ENCODE results near the gene SLC31A2. TPM values are rescaled to one million over a fixed set of nuclear protein-coding genes. Genes with fewer than 3 reads are reported as not detected.
A peak's percentile ranks its signal among the peaks of the same experiment; 100 is the strongest.

Gene SLC31A2
- total and polyA plus RNA-seq, 4 experiments from 2014 or later, result 5.3 to 8.7 (median 6.5) TPM

DNA sequence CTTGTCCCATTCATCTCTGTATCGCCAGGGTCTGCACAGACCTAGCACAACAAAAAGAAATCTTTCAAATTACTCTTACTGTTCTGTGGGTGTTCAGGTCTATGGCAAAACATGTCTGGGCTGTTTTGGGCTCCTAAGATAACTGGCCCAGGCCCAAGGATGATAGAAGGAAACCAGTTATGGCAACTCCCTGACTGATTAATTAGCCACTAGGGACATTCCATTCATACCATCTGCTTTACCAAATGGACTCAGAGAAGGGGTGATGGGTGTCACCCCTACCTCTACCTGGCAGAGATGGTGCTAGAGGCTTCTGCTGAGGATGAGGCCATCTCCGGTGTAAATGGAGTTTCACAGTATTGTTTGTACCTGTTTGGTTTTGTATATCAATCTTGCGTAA, 1.9 kb downstream of the SLC31A2 start:
- Mint-ChIP-seq H3K9me3 (peaks cover 0 to 3% (median 0%) of the 10 kb centered on the region in 8 donors), H3K4me1 (peaks cover 17 to 51% (median 40%) of the 10 kb centered on the region in 4 donors), H3K27me3 (no peaks in the 10 kb centered on the region), H3K27ac (peak overlapping the region in 4 of 7 donors; percentile 55 to 89 (median 72)), H3K36me3 (peaks cover 0 to 1% of the 10 kb centered on the region in 2 donors), H3K4me3 (peak overlapping the region; percentile 47 to 87 (median 84))
- POLR2A ChIA-PET (ENCODE audit: partially characterized antibody), result interaction anchor here (1.7 kb wide), 1 partner anchor 14 kb away, joined by 3 read pairs; no protein-coding TSS in a partner anchor
- H3K27me3 ChIP-seq (ENCODE audit: insufficient read depth, low read length), result no peaks in the 10 kb centered on the region
- intact Hi-C loops (cut with micrococcal nuclease), result no loop called here
- H3K4me1 ChIP-seq (ENCODE audit: insufficient read depth, low read length), result peaks cover 38% of the 10 kb centered on the region
- no peak overlapping the region for H3K4me3 ChIP-seq (ENCODE audit: low read length in 2 of 2)
- DNase-seq, result no peak
- H3K9me3 ChIP-seq (ENCODE audit: control insufficient read depth in 1 of 2, low read length in 2 of 2), result no peaks in the 10 kb centered on the region
- no peaks in the 10 kb centered on the region for H3K36me3 ChIP-seq (ENCODE audit: insufficient read depth, low read length)
- CTCF ChIA-PET (ENCODE audit: partially characterized antibody), result interaction anchor here (2.2 to 3.6 kb wide), 2 partner anchors 10 to 17 kb away, joined by 5 to 12 read pairs; no protein-coding TSS in a partner anchor
- H3K27ac ChIP-seq (ENCODE audit: low read depth, low read length), result no peak overlapping the region

DNA sequence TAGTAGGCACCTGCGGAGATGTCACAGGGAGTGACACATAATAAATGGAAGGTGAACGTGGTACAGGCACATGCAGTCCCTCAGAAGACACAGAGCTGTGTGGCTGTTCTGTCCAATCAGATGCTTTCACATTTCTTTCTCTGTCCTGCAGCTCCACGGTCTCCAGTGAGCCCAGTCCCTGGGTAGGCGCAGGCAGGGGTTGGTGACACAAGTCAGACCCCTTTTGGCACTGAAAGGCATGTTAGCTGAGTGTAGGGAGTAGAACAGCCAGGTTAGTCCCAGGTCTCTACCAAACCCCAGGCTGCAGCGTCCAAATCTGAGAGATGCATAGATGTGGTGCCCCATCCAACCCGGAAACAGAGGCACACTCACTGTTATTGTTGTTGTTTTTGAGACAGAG, 2.8 kb downstream of the SLC31A2 start:
- Histone ChIP-seq H3K36me3 (ENCODE audit: insufficient read depth, low read length) (no peaks in the 10 kb centered on the region), H3K9me3 (ENCODE audit: control insufficient read depth in 1 of 2, low read length in 2 of 2) (no peaks in the 10 kb centered on the region), H3K4me1 (ENCODE audit: insufficient read depth, low read length) (peaks cover 38% of the 10 kb centered on the region), H3K27ac (ENCODE audit: low read depth, low read length) (no peak overlapping the region), H3K4me3 (ENCODE audit: low read length in 2 of 2) (no peak overlapping the region), H3K27me3 (ENCODE audit: insufficient read depth, low read length) (no peaks in the 10 kb centered on the region)
- ChIA-PET POLR2A (ENCODE audit: partially characterized antibody) (no interaction called here), CTCF (ENCODE audit: partially characterized antibody) (interaction anchor here (1.5 to 3.6 kb wide), 2 partner anchors 9 to 41 kb away, joined by 7 to 12 read pairs; no protein-coding TSS in a partner anchor)
- intact Hi-C loops (cut with micrococcal nuclease), result no loop called here
- no peak for DNase-seq
- Mint-ChIP-seq H3K4me1 (peaks cover 19 to 51% (median 40%) of the 10 kb centered on the region in 4 donors), H3K9me3 (peaks cover 0 to 3% (median 0%) of the 10 kb centered on the region in 8 donors), H3K27me3 (no peaks in the 10 kb centered on the region), H3K36me3 (peaks cover 0 to 5% of the 10 kb centered on the region in 2 donors), H3K27ac (peak overlapping the region in 2 of 7 donors; percentile 3 to 79), H3K4me3 (no peak overlapping the region)

DNA sequence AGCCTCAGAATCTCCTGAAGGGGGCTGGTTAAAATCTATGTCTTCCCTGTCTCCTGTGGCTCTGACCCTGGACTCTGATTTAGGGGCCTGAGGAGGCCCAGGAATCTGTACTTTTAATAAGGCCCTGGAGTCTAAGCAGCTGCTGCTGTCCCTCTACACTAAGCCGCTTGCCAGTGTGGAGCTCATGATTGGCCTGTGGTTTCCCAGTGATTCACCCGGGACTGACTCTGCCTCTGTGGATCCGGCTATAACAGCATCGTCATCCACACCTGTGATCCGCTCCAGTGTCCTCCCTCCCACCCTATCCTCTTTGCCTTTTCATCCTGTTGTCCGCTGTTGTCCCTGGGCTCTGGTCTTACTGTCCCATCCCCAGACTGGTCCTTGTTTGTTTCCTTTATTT, 3.7 kb downstream of the SLC31A2 start:
- Histone ChIP-seq H3K27ac (ENCODE audit: low read depth, low read length) (no peak overlapping the region), H3K36me3 (ENCODE audit: insufficient read depth, low read length) (no peaks in the 10 kb centered on the region), H3K4me1 (ENCODE audit: insufficient read depth, low read length) (peaks cover 38% of the 10 kb centered on the region), H3K4me3 (ENCODE audit: low read length in 2 of 2) (no peak overlapping the region), H3K9me3 (ENCODE audit: control insufficient read depth in 1 of 2, low read length in 2 of 2) (no peaks in the 10 kb centered on the region), H3K27me3 (ENCODE audit: insufficient read depth, low read length) (no peaks in the 10 kb centered on the region)
- intact Hi-C loops (cut with micrococcal nuclease), result no loop called here
- Mint-ChIP-seq H3K27ac (peak overlapping the region in 3 of 7 donors; percentile 29 to 76 (median 49)), H3K9me3 (peaks cover 0 to 3% (median 0%) of the 10 kb centered on the region in 8 donors), H3K27me3 (no peaks in the 10 kb centered on the region), H3K4me1 (peaks cover 19 to 51% (median 40%) of the 10 kb centered on the region in 4 donors), H3K36me3 (peaks cover 5 to 9% of the 10 kb centered on the region in 2 donors), H3K4me3 (no peak overlapping the region)
- DNase-seq, result no peak
- CTCF ChIA-PET (ENCODE audit: partially characterized antibody), result interaction anchor here (1.3 to 1.5 kb wide), 2 partner anchors 9 to 42 kb away, joined by 3 to 7 read pairs; no protein-coding TSS in a partner anchor
- POLR2A ChIA-PET (ENCODE audit: partially characterized antibody), result no interaction called here

DNA sequence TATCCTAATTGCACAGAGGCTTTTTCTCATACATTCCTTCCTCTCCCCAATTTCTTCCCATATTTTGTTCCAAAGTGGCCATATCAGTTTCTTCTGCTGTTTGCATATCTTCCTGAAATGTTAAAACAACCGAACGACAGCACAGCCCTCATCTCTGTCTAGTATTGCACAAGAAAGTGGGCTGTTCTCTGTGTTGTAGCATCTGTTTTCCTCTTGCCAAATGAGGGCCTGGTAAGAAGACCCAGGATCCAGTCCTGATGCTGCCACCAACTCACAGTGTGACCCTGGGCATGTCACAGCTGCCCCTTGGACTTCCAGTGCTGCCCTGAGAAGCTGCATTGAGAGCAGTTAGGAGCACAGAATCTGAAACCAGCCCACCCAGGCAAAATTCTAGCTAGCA, 4.1 kb downstream of the SLC31A2 start:
- H3K36me3 ChIP-seq (ENCODE audit: insufficient read depth, low read length), result no peaks in the 10 kb centered on the region
- peak overlapping the region in 6 of 7 donors; percentile 1 to 82 (median 57) for H3K27ac Mint-ChIP-seq
- ChIA-PET POLR2A (ENCODE audit: partially characterized antibody) (no interaction called here), CTCF (ENCODE audit: partially characterized antibody) (interaction anchor here (1.3 kb wide), 1 partner anchor 9 kb away, joined by 3 read pairs; no protein-coding TSS in a partner anchor)
- peaks cover 5 to 13% of the 10 kb centered on the region in 2 donors for H3K36me3 Mint-ChIP-seq
- no peak for DNase-seq
- H3K27me3 Mint-ChIP-seq, result no peaks in the 10 kb centered on the region
- H3K4me1 ChIP-seq (ENCODE audit: insufficient read depth, low read length), result peaks cover 38% of the 10 kb centered on the region
- H3K4me1 Mint-ChIP-seq, result peaks cover 19 to 51% (median 40%) of the 10 kb centered on the region in 4 donors
- H3K9me3 Mint-ChIP-seq, result peaks cover 0 to 3% (median 0%) of the 10 kb centered on the region in 8 donors
- H3K4me3 ChIP-seq (ENCODE audit: low read length in 2 of 2), result no peak overlapping the region
- no peak overlapping the region for H3K27ac ChIP-seq (ENCODE audit: low read depth, low read length)
- no peaks in the 10 kb centered on the region for H3K9me3 ChIP-seq (ENCODE audit: control insufficient read depth in 1 of 2, low read length in 2 of 2)
- no peak overlapping the region for H3K4me3 Mint-ChIP-seq
- H3K27me3 ChIP-seq (ENCODE audit: insufficient read depth, low read length), result no peaks in the 10 kb centered on the region
- intact Hi-C loops (cut with micrococcal nuclease), result no loop called here

DNA sequence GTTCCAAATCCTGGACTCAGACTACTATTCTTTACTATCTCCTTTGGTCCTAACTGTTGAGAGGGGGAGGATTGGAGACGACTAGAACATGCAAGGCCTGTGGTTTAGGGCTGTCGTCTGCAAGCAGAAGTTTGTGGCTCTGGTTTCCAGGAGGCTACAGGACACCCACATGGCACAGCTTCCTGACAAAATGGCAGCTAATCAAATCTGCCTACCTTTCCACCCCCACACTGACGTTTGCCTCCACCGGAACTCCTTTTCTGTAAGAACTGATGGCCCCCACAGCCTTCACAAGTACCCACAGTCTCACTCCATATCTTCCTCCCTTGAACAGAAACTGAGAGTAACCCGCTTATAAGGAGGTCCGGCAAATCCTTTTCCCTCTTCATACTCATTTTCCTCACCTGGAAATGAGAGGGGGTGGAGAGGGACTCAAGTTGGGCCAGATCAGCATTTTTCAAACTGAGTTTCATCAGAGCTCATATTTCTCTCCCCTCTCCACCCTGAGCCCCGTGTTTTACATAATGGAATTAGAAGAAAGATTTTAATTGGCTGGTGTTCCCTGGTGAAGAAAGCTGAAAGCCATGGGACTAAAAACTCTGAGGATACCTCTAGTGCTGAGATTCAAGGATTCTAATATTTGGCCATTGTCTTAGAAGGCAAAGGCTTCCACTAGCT, 5.2 kb downstream of the SLC31A2 start:
- Histone ChIP-seq H3K27ac (ENCODE audit: low read depth, low read length) (peak overlapping the region; percentile 2), H3K36me3 (ENCODE audit: insufficient read depth, low read length) (no peaks in the 10 kb centered on the region), H3K4me1 (ENCODE audit: insufficient read depth, low read length) (peaks cover 32% of the 10 kb centered on the region), H3K4me3 (ENCODE audit: low read length in 2 of 2) (no peak overlapping the region), H3K9me3 (ENCODE audit: control insufficient read depth in 1 of 2, low read length in 2 of 2) (no peaks in the 10 kb centered on the region), H3K27me3 (ENCODE audit: insufficient read depth, low read length) (no peaks in the 10 kb centered on the region)
- POLR2A ChIA-PET (ENCODE audit: partially characterized antibody), result interaction anchor here (0.6 kb wide), 1 partner anchor 1208 kb away, joined by 3 read pairs; no protein-coding TSS in a partner anchor
- Mint-ChIP-seq H3K4me1 (peaks cover 18 to 46% (median 36%) of the 10 kb centered on the region in 4 donors), H3K27ac (peak overlapping the region; percentile 58 to 93 (median 76)), H3K9me3 (peaks cover 0 to 3% (median 0%) of the 10 kb centered on the region in 8 donors), H3K36me3 (peaks cover 5 to 18% of the 10 kb centered on the region in 2 donors), H3K4me3 (peak overlapping the region in 6 of 8 donors; percentile 10 to 84 (median 54)), H3K27me3 (no peaks in the 10 kb centered on the region)
- intact Hi-C loops (cut with micrococcal nuclease), result no loop called here
- CTCF ChIA-PET (ENCODE audit: partially characterized antibody), result interaction anchor here (1.1 to 1.8 kb wide), 2 partner anchors 44 to 45 kb away, joined by 3 to 5 read pairs; no protein-coding TSS in a partner anchor
- peak; percentile 15 to 66 (median 42) for DNase-seq

DNA sequence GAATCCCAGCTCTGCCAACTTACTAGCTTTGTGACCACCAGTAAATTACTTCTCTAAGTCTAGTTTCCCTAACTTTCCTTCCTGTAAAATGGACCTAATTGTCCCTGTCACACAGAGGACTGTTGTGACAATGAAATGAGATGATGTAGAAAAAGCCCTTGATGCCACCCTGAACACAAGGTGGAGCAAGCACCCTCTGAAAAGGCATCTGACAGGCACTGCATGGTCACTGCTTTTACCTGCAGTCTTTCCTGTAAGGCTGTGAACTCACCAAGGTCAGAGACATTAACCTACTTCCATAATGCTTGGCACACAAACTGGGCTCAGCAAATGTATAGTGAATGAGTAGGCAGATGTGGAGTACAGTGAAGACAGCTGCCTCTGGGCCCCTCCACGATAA, 6.1 kb downstream of the SLC31A2 start:
- Histone ChIP-seq H3K4me3 (ENCODE audit: low read length in 2 of 2) (no peak overlapping the region), H3K36me3 (ENCODE audit: insufficient read depth, low read length) (no peaks in the 10 kb centered on the region), H3K9me3 (ENCODE audit: control insufficient read depth in 1 of 2, low read length in 2 of 2) (no peaks in the 10 kb centered on the region), H3K27me3 (ENCODE audit: insufficient read depth, low read length) (no peaks in the 10 kb centered on the region), H3K27ac (ENCODE audit: low read depth, low read length) (no peak overlapping the region), H3K4me1 (ENCODE audit: insufficient read depth, low read length) (peaks cover 26% of the 10 kb centered on the region)
- CTCF ChIA-PET (ENCODE audit: partially characterized antibody), result interaction anchor here (1.1 to 1.8 kb wide), 2 partner anchors 44 to 46 kb away, joined by 3 to 5 read pairs; no protein-coding TSS in a partner anchor
- Mint-ChIP-seq H3K4me3 (no peak overlapping the region), H3K36me3 (peaks cover 6 to 25% of the 10 kb centered on the region in 2 donors), H3K27me3 (no peaks in the 10 kb centered on the region), H3K27ac (peak overlapping the region in 5 of 7 donors; percentile 28 to 87 (median 53)), H3K4me1 (peaks cover 15 to 41% (median 32%) of the 10 kb centered on the region in 4 donors), H3K9me3 (no peaks in the 10 kb centered on the region)
- intact Hi-C loops (cut with micrococcal nuclease), result no loop called here
- DNase-seq, result no peak
- POLR2A ChIA-PET (ENCODE audit: partially characterized antibody), result no interaction called here

DNA sequence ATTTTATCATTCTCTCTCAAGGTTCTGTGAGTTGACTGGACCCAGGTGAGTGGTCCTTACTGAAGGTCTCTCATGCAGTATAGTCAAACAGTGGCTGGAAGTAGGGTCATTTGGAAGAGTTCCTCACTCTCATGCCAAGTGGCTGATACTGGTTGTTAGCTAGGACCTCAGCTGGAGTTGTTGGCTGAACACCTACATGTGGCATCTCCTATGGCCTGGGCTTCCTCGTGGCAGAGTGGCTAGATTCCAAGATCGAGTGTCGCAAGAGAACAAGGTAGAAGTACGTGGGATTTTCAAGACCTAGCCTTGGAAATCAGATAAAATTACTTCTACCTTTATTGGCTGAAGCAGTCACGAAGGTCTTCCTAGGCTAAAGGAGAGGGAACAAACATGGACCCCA, 7.6 kb downstream of the SLC31A2 start:
- intact Hi-C loops (cut with micrococcal nuclease), result no loop called here
- Histone ChIP-seq H3K27me3 (ENCODE audit: insufficient read depth, low read length) (no peaks in the 10 kb centered on the region), H3K4me1 (ENCODE audit: insufficient read depth, low read length) (peaks cover 16% of the 10 kb centered on the region), H3K4me3 (ENCODE audit: low read length in 2 of 2) (no peak overlapping the region), H3K27ac (ENCODE audit: low read depth, low read length) (no peak overlapping the region), H3K9me3 (ENCODE audit: control insufficient read depth in 1 of 2, low read length in 2 of 2) (no peaks in the 10 kb centered on the region), H3K36me3 (ENCODE audit: insufficient read depth, low read length) (peaks cover 7% of the 10 kb centered on the region)
- H3K36me3 Mint-ChIP-seq, result peaks cover 22 to 39% of the 10 kb centered on the region in 2 donors
- H3K27ac Mint-ChIP-seq, result peak overlapping the region in 2 of 7 donors; percentile 6 to 70
- ChIA-PET CTCF (ENCODE audit: partially characterized antibody) (no interaction called here), POLR2A (ENCODE audit: partially characterized antibody) (no interaction called here)
- H3K9me3 Mint-ChIP-seq, result no peaks in the 10 kb centered on the region
- H3K4me1 Mint-ChIP-seq, result peaks cover 15 to 28% (median 23%) of the 10 kb centered on the region in 4 donors
- no peak for DNase-seq
- no peaks in the 10 kb centered on the region for H3K27me3 Mint-ChIP-seq
- H3K4me3 Mint-ChIP-seq, result no peak overlapping the region

All from CD4-positive, alpha-beta memory T cell (primary cell).